Dermis lymphatic vessel endothelial cell (primary cell): ENCODE measurements around the gene SUSD6. TPM values are rescaled to one million over a fixed set of nuclear protein-coding genes. Genes with fewer than 3 reads are reported as not detected.

ENCODE experiments used
- total RNA-seq: library from RNA; depleted of rRNA; stranded (reverse); fragments of >200 nt; gene quantifications from 2 replicates; pipeline ENCODE4 v1.2.1, GENCODE V29; 2014

SUSD6 gene
- 10.8 and 10.9 TPM in 2 replicates for total RNA-seq

DNA sequence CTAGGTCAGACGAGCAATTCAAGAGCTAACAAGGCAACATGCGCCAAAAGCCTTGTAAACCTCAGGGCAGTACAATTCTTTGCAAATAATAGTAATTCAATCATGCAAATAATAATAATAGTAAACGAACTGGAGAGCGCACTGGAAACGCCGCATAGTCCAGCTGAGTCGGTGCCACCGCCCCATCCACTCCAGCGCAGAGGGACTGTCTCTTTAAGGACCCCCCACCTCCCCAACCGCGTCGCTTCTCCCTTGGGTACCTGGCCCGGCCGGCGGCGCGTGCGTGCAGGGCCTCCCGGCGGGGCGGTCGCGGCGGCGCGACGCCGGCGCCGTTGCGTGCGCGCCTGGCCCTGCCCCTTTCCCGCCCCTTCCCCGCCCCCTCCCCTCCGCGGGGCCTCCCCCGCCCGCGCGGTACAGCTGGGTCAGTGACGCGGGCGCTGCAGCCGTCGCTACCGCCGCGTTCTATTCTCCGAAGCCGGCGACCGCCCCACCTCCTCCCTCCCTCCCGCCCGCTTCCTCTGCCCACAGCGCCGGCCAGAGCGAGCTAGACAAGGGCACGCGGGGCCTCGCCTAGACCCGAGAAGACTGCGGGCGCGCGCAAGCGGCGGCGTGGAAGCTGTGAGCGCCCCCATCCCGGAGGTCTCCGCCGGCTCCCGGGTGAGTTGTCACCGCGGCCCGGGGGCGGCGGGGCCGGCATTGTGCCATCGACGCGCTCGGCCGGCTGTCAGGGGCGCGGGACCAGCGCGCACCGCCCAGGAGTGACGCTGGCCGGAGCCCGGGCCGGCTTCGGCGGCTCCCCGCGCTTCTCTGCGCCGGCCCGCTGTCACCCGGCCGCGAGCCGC is at the start of gene SUSD6:
SUSD6 (plus strand) TSS at position 425 of the 842 bp plus-strand sequence. CDS start 46,997 bp downstream, outside the sequence.

DNA sequence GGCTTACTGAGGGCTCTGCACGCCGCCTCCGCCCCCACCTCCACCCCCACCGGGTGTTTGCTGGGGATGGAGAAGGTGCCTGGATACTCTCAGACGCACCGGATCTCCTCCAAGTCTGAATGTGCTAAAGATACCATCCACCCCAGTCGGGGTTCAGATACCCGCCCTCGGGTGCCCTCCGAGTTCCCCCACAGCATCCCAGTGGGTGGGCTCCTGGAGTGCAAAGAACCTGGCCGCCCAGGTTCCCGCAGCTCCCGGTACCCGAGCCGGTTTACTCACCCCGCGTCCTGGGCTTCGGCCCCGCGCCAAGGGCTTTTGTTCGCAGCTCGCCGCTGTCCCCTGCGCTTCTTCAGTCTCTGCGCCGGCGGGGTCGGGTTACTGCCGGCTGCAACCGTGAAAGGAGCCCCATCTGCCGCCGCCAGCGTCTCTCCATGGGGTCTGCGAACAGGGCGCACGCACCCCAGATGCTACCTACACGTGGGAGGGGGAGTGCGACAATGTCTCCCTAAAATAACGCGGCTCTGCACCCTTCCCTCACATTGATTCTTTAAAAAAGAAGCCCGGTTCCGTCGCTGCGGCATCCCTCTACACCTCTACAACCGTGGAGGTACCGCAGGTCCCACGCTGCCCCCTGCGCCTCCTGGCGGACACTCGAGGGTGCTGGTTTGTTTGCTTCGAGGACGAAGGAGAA is 37.0 kb upstream of the SUSD6 start, which contains the start of gene CCDC177:
CCDC177 (minus strand) TSS at position 609 of the 691 bp plus-strand sequence. CDS start 1,249 bp downstream, outside the sequence.

Other genes starting within 250 kb of the SUSD6 start
- 235 and 319 TPM in 2 replicates for gene ERH, start 213.3 kb upstream of the SUSD6 start, total RNA-seq
- 123 and 124 TPM in 2 replicates for gene SLC39A9, start 212.9 kb upstream of the SUSD6 start, total RNA-seq
- gene PLEKHD1, start 126.9 kb upstream of the SUSD6 start, total RNA-seq = under 0.01 TPM in 2 replicates
- not detected in 2 replicates for gene CCDC177, start 36.7 kb upstream of the SUSD6 start, total RNA-seq
- 137 and 181 TPM in 2 replicates for gene SRSF5, start 155.5 kb downstream of the SUSD6 start, total RNA-seq
- gene SLC10A1, start 185.6 kb downstream of the SUSD6 start, total RNA-seq = not detected in 2 replicates